DND-41 (cell line): ENCODE measurements around the gene FGFR3.

Source experiments
- EZH2 ChIP-seq: IDR thresholded peaks from 3 replicates; pipeline ENCODE4 v1.6.1; 2012; ENCODE audit warnings: borderline replicate concordance, low read depth, mild to moderate bottlenecking, moderate library complexity, low read length, inconsistent platforms; ENCODE audit not compliant: severe bottlenecking
- TF ChIP-seq, protein P1 (sequence below): IDR thresholded peaks from 2 replicates; pipeline ENCODE4 v1.5.1; 2012; ENCODE audit warnings: borderline replicate concordance, low read length, moderate library complexity, mild to moderate bottlenecking; ENCODE audit not compliant: poor library complexity, severe bottlenecking; ENCODE audit errors: extremely low read depth

DNA sequence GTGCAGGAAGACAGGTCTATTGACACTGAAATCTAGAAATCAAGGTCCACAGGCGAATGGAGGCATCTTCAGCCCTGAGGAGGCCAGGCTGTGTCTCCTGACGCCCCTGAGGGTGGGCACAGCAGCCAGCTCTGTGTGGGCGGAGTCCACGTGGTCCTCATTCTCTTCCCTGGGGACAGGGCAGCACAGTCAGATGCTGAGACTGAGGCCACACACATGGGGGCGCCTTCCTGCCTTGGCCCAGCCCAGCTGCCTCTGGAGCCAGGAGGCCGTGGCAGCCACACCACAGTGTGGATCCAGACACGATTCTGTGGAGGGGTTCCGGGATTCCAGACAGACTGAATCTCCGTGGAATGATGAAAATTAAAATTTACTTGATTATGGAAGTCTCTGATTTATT, 20.8 kb downstream of the FGFR3 start:
- TF ChIP-seq, protein P1, sequence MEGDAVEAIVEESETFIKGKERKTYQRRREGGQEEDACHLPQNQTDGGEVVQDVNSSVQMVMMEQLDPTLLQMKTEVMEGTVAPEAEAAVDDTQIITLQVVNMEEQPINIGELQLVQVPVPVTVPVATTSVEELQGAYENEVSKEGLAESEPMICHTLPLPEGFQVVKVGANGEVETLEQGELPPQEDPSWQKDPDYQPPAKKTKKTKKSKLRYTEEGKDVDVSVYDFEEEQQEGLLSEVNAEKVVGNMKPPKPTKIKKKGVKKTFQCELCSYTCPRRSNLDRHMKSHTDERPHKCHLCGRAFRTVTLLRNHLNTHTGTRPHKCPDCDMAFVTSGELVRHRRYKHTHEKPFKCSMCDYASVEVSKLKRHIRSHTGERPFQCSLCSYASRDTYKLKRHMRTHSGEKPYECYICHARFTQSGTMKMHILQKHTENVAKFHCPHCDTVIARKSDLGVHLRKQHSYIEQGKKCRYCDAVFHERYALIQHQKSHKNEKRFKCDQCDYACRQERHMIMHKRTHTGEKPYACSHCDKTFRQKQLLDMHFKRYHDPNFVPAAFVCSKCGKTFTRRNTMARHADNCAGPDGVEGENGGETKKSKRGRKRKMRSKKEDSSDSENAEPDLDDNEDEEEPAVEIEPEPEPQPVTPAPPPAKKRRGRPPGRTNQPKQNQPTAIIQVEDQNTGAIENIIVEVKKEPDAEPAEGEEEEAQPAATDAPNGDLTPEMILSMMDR = peak; percentile 34
- TF ChIP-seq EZH2 = no peak
